A673 (cell line): Measurements from ENCODE around the gene SLC22A1.

ENCODE experiments used
- EZH2 ChIP-seq: fragments of 200-600 bp; sonication (generic); IDR thresholded peaks from 2 replicates; pipeline ENCODE4 v1.6.1; 2017; ENCODE audit warnings: borderline replicate concordance, low read depth, mild to moderate bottlenecking, mixed read lengths, antibody characterized with exemption, low read length; ENCODE audit not compliant: poor library complexity, severe bottlenecking
- TF ChIP-seq, protein P1 (sequence below): fragments of 300-800, 200-600 bp; sonication (generic); conservative IDR thresholded peaks from 2 replicates; pipeline ENCODE4 v1.5.1; 2017; ENCODE audit warnings: low read depth, mild to moderate bottlenecking, antibody characterized with exemption, low read length, moderate library complexity, mixed read lengths

DNA sequence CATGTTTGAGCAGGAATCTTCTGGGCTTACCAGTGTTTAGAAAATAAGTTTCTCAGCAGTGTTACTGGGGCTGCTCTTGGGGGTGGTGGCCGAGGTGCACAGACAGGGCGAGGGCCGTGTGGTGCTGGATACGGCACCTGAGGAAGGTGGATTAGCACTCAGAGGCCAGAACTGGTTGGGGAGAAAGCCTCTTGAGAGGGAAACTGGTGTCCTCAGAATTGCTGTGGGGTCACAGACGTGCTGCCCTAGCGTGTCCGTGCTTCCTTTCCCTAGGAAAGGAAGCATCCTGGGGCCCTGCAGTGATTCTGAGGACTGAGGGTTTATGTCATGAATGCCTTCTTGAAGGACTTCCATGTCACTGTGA is 32.1 kb upstream of the SLC22A1 start:
- no peak for TF ChIP-seq EZH2
- TF ChIP-seq, protein P1, sequence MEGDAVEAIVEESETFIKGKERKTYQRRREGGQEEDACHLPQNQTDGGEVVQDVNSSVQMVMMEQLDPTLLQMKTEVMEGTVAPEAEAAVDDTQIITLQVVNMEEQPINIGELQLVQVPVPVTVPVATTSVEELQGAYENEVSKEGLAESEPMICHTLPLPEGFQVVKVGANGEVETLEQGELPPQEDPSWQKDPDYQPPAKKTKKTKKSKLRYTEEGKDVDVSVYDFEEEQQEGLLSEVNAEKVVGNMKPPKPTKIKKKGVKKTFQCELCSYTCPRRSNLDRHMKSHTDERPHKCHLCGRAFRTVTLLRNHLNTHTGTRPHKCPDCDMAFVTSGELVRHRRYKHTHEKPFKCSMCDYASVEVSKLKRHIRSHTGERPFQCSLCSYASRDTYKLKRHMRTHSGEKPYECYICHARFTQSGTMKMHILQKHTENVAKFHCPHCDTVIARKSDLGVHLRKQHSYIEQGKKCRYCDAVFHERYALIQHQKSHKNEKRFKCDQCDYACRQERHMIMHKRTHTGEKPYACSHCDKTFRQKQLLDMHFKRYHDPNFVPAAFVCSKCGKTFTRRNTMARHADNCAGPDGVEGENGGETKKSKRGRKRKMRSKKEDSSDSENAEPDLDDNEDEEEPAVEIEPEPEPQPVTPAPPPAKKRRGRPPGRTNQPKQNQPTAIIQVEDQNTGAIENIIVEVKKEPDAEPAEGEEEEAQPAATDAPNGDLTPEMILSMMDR: no peak
